ENCODE results near the gene GPRC5B.

Gene GPRC5B

GRCh38 chr16:19871721-19872120 lies 12.9 kb downstream of the GPRC5B start:
- no peak for DNase-seq (ENCODE audit: low read depth)

GRCh38 chr16:19868421-19868820 lies 16.2 kb downstream of the GPRC5B start:
- no peak for DNase-seq (ENCODE audit: low read depth)

GRCh38 chr16:19864566-19864965 lies 20.1 kb downstream of the GPRC5B start:
- DNase-seq (ENCODE audit: low read depth), result no peak

GRCh38 chr16:19863990-19864389 lies 20.7 kb downstream of the GPRC5B start:
- no peak for DNase-seq (ENCODE audit: low read depth)

- DNase-seq (ENCODE audit: low read depth), result no peak
Observed at GRCh38 chr16:19861811-19862327, 22.8 kb downstream of the GPRC5B start.

- no peak for DNase-seq (ENCODE audit: low read depth)
Observed at GRCh38 chr16:19861133-19861532, 23.5 kb downstream of the GPRC5B start.

- no peak for DNase-seq (ENCODE audit: low read depth)
Observed at GRCh38 chr16:19860166-19861041, 24.2 kb downstream of the GPRC5B start.

GRCh38 chr16:19859603-19860002 lies 25.0 kb downstream of the GPRC5B start:
- DNase-seq (ENCODE audit: low read depth), result no peak

- no peak for DNase-seq (ENCODE audit: low read depth)
Observed at GRCh38 chr16:19859166-19859565, 25.5 kb downstream of the GPRC5B start.

- no peak for DNase-seq (ENCODE audit: low read depth)
Observed at GRCh38 chr16:19858340-19859018, 26.2 kb downstream of the GPRC5B start.

- no peak for DNase-seq (ENCODE audit: low read depth)
Observed at GRCh38 chr16:19857593-19858339, 26.9 kb downstream of the GPRC5B start.

- no peak for DNase-seq (ENCODE audit: low read depth)
Observed at GRCh38 chr16:19856120-19856519, 28.5 kb downstream of the GPRC5B start.

- DNase-seq (ENCODE audit: low read depth), result no peak
Observed at GRCh38 chr16:19854543-19854876, 30.1 kb downstream of the GPRC5B start.

- DNase-seq (ENCODE audit: low read depth), result no peak
Observed at GRCh38 chr16:19853742-19854542, 30.7 kb downstream of the GPRC5B start.

GRCh38 chr16:19853132-19853741 lies 31.4 kb downstream of the GPRC5B start:
- no peak for DNase-seq (ENCODE audit: low read depth)

GRCh38 chr16:19851476-19851875 lies 33.2 kb downstream of the GPRC5B start:
- DNase-seq (ENCODE audit: low read depth), result no peak

- no peak for DNase-seq (ENCODE audit: low read depth)
Observed at GRCh38 chr16:19850131-19850817, 34.4 kb downstream of the GPRC5B start.

GRCh38 chr16:19848756-19849155 lies 35.9 kb downstream of the GPRC5B start:
- no peak for DNase-seq (ENCODE audit: low read depth)

- no peak for DNase-seq (ENCODE audit: low read depth)
Observed at GRCh38 chr16:19846436-19846835, 38.2 kb downstream of the GPRC5B start.

- DNase-seq (ENCODE audit: low read depth), result no peak
Observed at GRCh38 chr16:19844945-19845641, 39.6 kb downstream of the GPRC5B start.
